H9 (cell line): ENCODE measurements around the gene ACOXL. TPM values are rescaled to one million over a fixed set of nuclear protein-coding genes. Genes with fewer than 3 reads are reported as not detected.

Source experiments
- DNase-seq: peaks from one replicate; pipeline ENCODE4 v3.0.0-alpha.2; 2017
- H2AFZ ChIP-seq: one replicate; pipeline ENCODE4 v1.6.1; 2013; ENCODE audit warnings: mild to moderate bottlenecking, low read length, control low read depth, moderate library complexity
- H2AK5ac ChIP-seq: 2 replicates; pipeline ENCODE4 v1.6.1; 2013; ENCODE audit warnings: low read length, control low read depth, mixed read lengths; ENCODE audit not compliant: insufficient read length
- H2BK120ac ChIP-seq: one replicate; pipeline ENCODE4 v1.6.1; 2013; ENCODE audit warnings: low read depth, mild to moderate bottlenecking, low read length, control low read depth, inconsistent platforms; ENCODE audit not compliant: poor library complexity, severe bottlenecking
- H2BK12ac ChIP-seq: 2 replicates; pipeline ENCODE4 v1.6.1; 2013; ENCODE audit warnings: low read length, control low read depth, mixed read lengths, low read depth; ENCODE audit not compliant: insufficient read length
- H2BK15ac ChIP-seq: 2 replicates; pipeline ENCODE4 v1.6.1; 2013; ENCODE audit warnings: low read depth, low read length, control low read depth
- H2BK20ac ChIP-seq: one replicate; pipeline ENCODE4 v1.6.1; 2013; ENCODE audit warnings: low read depth, mild to moderate bottlenecking, low read length, control low read depth, inconsistent platforms; ENCODE audit not compliant: poor library complexity, severe bottlenecking
- H2BK5ac ChIP-seq: 2 replicates; pipeline ENCODE4 v1.6.1; 2013; ENCODE audit warnings: low read length, control low read depth, mixed read lengths; ENCODE audit not compliant: insufficient read length
- H3K14ac ChIP-seq: 2 replicates; pipeline ENCODE4 v1.6.1; 2013; ENCODE audit warnings: low read length, control low read depth; ENCODE audit not compliant: insufficient read depth
- H3K18ac ChIP-seq: 2 replicates; pipeline ENCODE4 v1.6.1; 2013; ENCODE audit warnings: low read depth, mild to moderate bottlenecking, mixed read lengths, low read length, control low read depth; ENCODE audit not compliant: insufficient read length
- H3K23ac ChIP-seq: 2 replicates; pipeline ENCODE4 v1.6.1; 2013; ENCODE audit warnings: low read length, control low read depth, mixed read lengths, low read depth; ENCODE audit not compliant: insufficient read length
- H3K23me2 ChIP-seq: 2 replicates; pipeline ENCODE4 v1.6.1; 2013; ENCODE audit warnings: low read depth, mild to moderate bottlenecking, mixed read lengths, low read length, control low read depth; ENCODE audit not compliant: insufficient read length, poor library complexity, severe bottlenecking
- H3K27ac ChIP-seq: 2 replicates; pipeline ENCODE4 v1.5.1; 2013; ENCODE audit warnings: low read length, control low read depth, mixed read lengths, low read depth; ENCODE audit not compliant: insufficient read length
- H3K27me3 ChIP-seq: 2 replicates; pipeline ENCODE4 v1.6.1; 2013; ENCODE audit warnings: low read length, control low read depth, inconsistent platforms; ENCODE audit not compliant: insufficient read depth
- H3K4ac ChIP-seq: 2 replicates; pipeline ENCODE4 v1.6.1; 2013; ENCODE audit warnings: low read depth, mild to moderate bottlenecking, control low read depth, inconsistent platforms, low read length, moderate library complexity
- H3K4me1 ChIP-seq: 2 replicates; pipeline ENCODE4 v1.6.1; 2013; ENCODE audit warnings: low read length, control low read depth, inconsistent platforms; ENCODE audit not compliant: insufficient read depth
- H3K4me2 ChIP-seq: 2 replicates; pipeline ENCODE4 v1.6.1; 2013; ENCODE audit warnings: low read length, control low read depth, mixed read lengths; ENCODE audit not compliant: insufficient read length, insufficient read depth
- H3K56ac ChIP-seq: 2 replicates; pipeline ENCODE4 v1.6.1; 2013; ENCODE audit warnings: low read depth, mild to moderate bottlenecking, mixed read lengths, low read length, control low read depth; ENCODE audit not compliant: insufficient read length
- H3K79me1 ChIP-seq: 2 replicates; pipeline ENCODE4 v1.6.1; 2013; ENCODE audit warnings: low read depth, mild to moderate bottlenecking, moderate library complexity, low read length, control low read depth, inconsistent platforms; ENCODE audit not compliant: insufficient read depth, poor library complexity, severe bottlenecking
- H3K79me2 ChIP-seq: 2 replicates; pipeline ENCODE4 v1.6.1; 2013; ENCODE audit warnings: low read length, control low read depth, inconsistent platforms; ENCODE audit not compliant: insufficient read depth
- H3K9ac ChIP-seq: 2 replicates; pipeline ENCODE4 v1.6.1; 2013; ENCODE audit warnings: low read length, control low read depth, mixed read lengths; ENCODE audit not compliant: insufficient read length; ENCODE audit errors: extremely low read depth
- H3K9me3 ChIP-seq: one replicate; pipeline ENCODE4 v1.6.1; 2013; ENCODE audit warnings: low read depth, low read length, inconsistent platforms; ENCODE audit not compliant: control insufficient read depth
- H3T11ph ChIP-seq: one replicate; pipeline ENCODE4 v1.6.1; 2013; ENCODE audit warnings: mild to moderate bottlenecking, low read length, control low read depth, inconsistent platforms
- H4K20me1 ChIP-seq: one replicate; pipeline ENCODE4 v1.6.1; 2013; ENCODE audit not compliant: control insufficient read depth, insufficient read length, insufficient read depth
- H4K5ac ChIP-seq: 2 replicates; pipeline ENCODE4 v1.6.1; 2013; ENCODE audit warnings: low read depth, mild to moderate bottlenecking, mixed read lengths, low read length, control low read depth; ENCODE audit not compliant: insufficient read length
- H4K8ac ChIP-seq: replicated peaks from 2 replicates; pipeline ENCODE4 v1.6.1; 2013; ENCODE audit warnings: low read length, control low read depth, mixed read lengths, low read depth; ENCODE audit not compliant: insufficient read length
- H4K91ac ChIP-seq: 2 replicates; pipeline ENCODE4 v1.6.1; 2013; ENCODE audit warnings: low read depth, mild to moderate bottlenecking, moderate library complexity, mixed read lengths, low read length, control low read depth; ENCODE audit not compliant: insufficient read length
- H3K27ac Mint-ChIP-seq, 3 experiments: 2 replicates in 2 of 3; 3 replicates in 1 of 3; pipeline ENCODE4 v1.8.0; 2020 to 2021; ENCODE audit warnings: mixed read lengths in 3 of 3, mild to moderate bottlenecking in 1 of 3, moderate library complexity in 1 of 3
- H3K27me3 Mint-ChIP-seq: 2 replicates; pipeline ENCODE4 v1.8.0; 2021; ENCODE audit warnings: low read depth, mild to moderate bottlenecking, moderate library complexity, mixed read lengths
- H3K36me3 Mint-ChIP-seq, 3 experiments: 2 replicates in 2 of 3; 3 replicates in 1 of 3; pipeline ENCODE4 v1.8.0; 2020 to 2021; ENCODE audit warnings: low read depth in 3 of 3, mixed read lengths in 3 of 3; ENCODE audit not compliant: insufficient read depth in 1 of 3
- H3K4me1 Mint-ChIP-seq, 2 experiments: 2 replicates each; pipeline ENCODE4 v1.8.0; 2020; ENCODE audit warnings: mixed read lengths in 2 of 2
- H3K4me3 Mint-ChIP-seq, 2 experiments: 2 replicates in 1 of 2; 3 replicates in 1 of 2; pipeline ENCODE4 v1.8.0; 2020 to 2021; ENCODE audit warnings: mild to moderate bottlenecking in 2 of 2, mixed read lengths in 2 of 2, moderate library complexity in 1 of 2
- H3K9me3 Mint-ChIP-seq, 2 experiments: 2 replicates in 1 of 2; 3 replicates in 1 of 2; pipeline ENCODE4 v1.8.0; 2020; ENCODE audit warnings: mild to moderate bottlenecking in 2 of 2, mixed read lengths in 2 of 2, moderate library complexity in 1 of 2
- CTCF ChIP-seq: fragments of 200-600 bp; sonication (generic); conservative IDR thresholded peaks from 3 replicates; pipeline ENCODE4 v1.8.0; 2021; ENCODE audit warnings: antibody characterized with exemption, mild to moderate bottlenecking
- WGBS: extraction: QIAGEN DNeasy Blood & Tissue Kit; methylation state at CpG from one replicate; pipeline ENCODE4 v1.1.7; 2013; ENCODE audit warnings: missing lambda C conversion rate, low lambda C conversion rate, mixed read lengths; ENCODE audit not compliant: insufficient read length; ENCODE audit errors: extremely low coverage; 5-methylcytosine and 5-hydroxymethylcytosine counted together
- total RNA-seq: library from RNA; stranded (reverse); gene quantifications from 2 replicates; pipeline ENCODE4 v1.2.1, GENCODE V29; 2021

The ACOXL gene
- total RNA-seq, 1 experiment from 2014 or later, result 37.6 TPM

GRCh38 chr2:111127351-111127750 is 395.0 kb downstream of the ACOXL start:
- H3K36me3 Mint-ChIP-seq, result peaks cover 38 to 80% (median 67%) of the 10 kb centered on the region in 3 experiments

More at GRCh38 chr2:111127351-111127750, 395.0 kb downstream of the ACOXL start:
- H2BK12ac ChIP-seq, result no peak overlapping the region
- no peak overlapping the region for H3K23ac ChIP-seq
- H3K4me2 ChIP-seq, result no peak overlapping the region
- H3K14ac ChIP-seq, result no peak overlapping the region
- no peak overlapping the region for H4K5ac ChIP-seq
- no CpG with 5 or more reads among the region's 4 CpGs for WGBS
- no peak overlapping the region for H2BK15ac ChIP-seq
- H3K27me3 Mint-ChIP-seq, result no peaks in the 10 kb centered on the region; the same call in 1 of the 2 replicates
- H2BK120ac ChIP-seq, result no peak overlapping the region
- H3K79me1 ChIP-seq, result peaks cover 4% of the 10 kb centered on the region
- no peaks in the 10 kb centered on the region for H3K9me3 ChIP-seq
- H3K9me3 Mint-ChIP-seq, result no peaks in the 10 kb centered on the region
- H3K4me1 ChIP-seq, result no peaks in the 10 kb centered on the region
- no peaks in the 10 kb centered on the region for H4K20me1 ChIP-seq
- H3K18ac ChIP-seq, result no peak overlapping the region
- H3K27ac ChIP-seq, result no peak overlapping the region
- no peak overlapping the region for H4K91ac ChIP-seq
- TF ChIP-seq CTCF, result no peak
- H3K23me2 ChIP-seq, result no peaks in the 10 kb centered on the region
- no peak overlapping the region for H3T11ph ChIP-seq
- H2BK5ac ChIP-seq, result no peak overlapping the region
- no peak overlapping the region for H3K56ac ChIP-seq
- no peaks in the 10 kb centered on the region for H3K27me3 ChIP-seq
- H3K4me1 Mint-ChIP-seq, result peaks cover 5 to 12% of the 10 kb centered on the region in 2 experiments
- H3K4me3 Mint-ChIP-seq, result no peak overlapping the region
- H3K27ac Mint-ChIP-seq, result no peak overlapping the region
- H2AK5ac ChIP-seq, result no peak overlapping the region
- no peak overlapping the region for H2AFZ ChIP-seq
- H4K8ac ChIP-seq, result no peak overlapping the region
- H3K9ac ChIP-seq, result no peak overlapping the region
- no peak for DNase-seq
- H3K4ac ChIP-seq, result no peak overlapping the region
- no peak overlapping the region for H2BK20ac ChIP-seq
- no peaks in the 10 kb centered on the region for H3K79me2 ChIP-seq
